Measurements from ENCODE around the gene EGFL7.
"Not testable (repeated sequence)": the region's sequence is repeated elsewhere in the genome, so short reads cannot be mapped to it uniquely, and the experiment has no call there.

Gene EGFL7

GRCh38 chr9:136690104-136690805 lies 27.5 kb downstream of the EGFL7 start:
- no peak for FAIRE-seq

DNA sequence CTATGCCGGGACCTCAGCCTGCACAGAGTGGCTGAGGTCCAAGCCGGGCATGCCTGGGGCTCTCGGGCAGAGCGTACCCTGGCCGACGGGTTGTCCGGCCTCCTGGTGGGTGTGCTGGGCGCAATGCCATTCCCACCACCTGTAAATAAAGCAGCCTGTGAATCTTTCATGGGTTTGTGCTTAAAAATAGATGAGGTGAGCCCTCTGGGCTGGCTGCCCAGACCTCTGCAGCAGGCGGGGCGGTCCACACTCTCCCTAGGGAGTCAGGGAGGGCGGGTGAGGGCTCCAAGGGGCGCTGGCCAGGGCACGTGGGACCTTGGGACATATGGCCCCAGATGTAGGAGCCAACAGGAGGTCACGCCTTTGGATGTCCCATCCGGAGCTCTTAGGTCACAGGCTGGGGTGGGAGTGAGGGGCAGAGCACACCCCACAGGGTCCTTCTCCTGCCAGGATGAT lies 28.1 kb downstream of the EGFL7 start:
- no peak for FAIRE-seq

- FAIRE-seq = no peak
Measured at GRCh38 chr9:136691316-136692184, 28.8 kb downstream of the EGFL7 start.

GRCh38 chr9:136692185-136693134 lies 29.7 kb downstream of the EGFL7 start:
- no peak for FAIRE-seq

- no peak for FAIRE-seq
Measured at GRCh38 chr9:136693135-136693489, 30.4 kb downstream of the EGFL7 start.

- FAIRE-seq = no peak
Measured at GRCh38 chr9:136693490-136694162, 30.9 kb downstream of the EGFL7 start.

GRCh38 chr9:136694163-136694871 lies 31.6 kb downstream of the EGFL7 start:
- no peak for FAIRE-seq

DNA sequence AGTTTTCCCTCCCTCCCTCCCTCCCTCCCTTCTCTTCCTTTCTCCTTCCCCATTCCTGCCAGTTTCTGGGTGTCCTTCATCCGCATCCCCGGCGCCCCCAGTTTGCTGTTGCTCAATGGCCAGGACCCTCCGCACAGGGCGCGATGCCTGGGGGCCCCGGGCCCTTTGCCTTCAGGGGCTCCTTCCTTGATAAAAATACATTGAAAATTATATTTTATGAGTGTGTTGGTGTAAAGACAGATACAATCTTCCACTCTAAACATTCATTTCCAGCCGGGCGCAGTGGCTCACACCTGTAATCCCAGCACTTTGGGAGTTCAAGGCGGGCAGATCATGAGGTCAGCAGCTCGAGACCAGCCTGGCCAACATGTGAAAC lies 32.1 kb downstream of the EGFL7 start:
- FAIRE-seq = no peak

DNA sequence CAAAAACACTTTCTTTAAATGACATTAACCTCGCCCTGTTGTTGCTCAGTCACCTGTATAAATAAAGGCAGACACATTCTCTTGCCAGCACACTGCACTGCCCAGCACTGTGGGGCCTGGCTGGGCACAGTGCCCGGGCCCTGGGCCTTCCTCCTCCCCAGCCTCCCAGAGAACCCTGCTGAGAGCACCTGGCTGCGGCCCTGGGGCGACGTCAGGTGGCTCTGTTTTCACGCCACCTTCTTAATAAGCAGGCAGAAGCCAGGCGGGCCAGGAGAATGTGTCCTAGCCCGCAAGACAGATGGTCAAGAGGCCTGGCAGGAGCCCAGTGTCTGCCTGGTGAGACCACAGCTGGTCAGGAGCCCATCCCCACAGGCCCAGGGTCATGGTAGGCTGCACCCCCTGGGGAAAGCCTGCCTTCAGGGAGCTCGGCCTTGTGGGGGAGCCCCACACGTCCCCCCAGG lies 32.7 kb downstream of the EGFL7 start:
- FAIRE-seq = no peak

DNA sequence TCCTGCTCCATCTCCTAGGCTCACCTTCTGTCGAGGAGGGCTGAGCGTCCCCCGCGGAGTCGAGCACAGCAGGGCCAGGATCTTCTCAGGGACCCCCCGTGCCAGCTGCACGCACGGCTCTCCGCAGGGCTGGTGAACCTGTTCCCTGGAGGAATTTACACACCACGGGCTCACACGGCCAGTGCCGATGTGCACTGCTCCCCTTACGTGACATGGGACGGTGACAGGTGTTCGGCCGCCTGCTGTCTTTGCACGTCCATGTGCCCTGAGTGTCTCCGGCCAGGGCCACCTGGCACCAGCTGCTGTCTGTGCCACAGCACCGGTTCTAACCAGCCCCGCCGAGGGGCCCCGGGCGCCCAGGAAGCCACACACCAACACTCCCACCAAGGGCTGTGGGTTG lies 33.2 kb downstream of the EGFL7 start:
- no peak for FAIRE-seq

DNA sequence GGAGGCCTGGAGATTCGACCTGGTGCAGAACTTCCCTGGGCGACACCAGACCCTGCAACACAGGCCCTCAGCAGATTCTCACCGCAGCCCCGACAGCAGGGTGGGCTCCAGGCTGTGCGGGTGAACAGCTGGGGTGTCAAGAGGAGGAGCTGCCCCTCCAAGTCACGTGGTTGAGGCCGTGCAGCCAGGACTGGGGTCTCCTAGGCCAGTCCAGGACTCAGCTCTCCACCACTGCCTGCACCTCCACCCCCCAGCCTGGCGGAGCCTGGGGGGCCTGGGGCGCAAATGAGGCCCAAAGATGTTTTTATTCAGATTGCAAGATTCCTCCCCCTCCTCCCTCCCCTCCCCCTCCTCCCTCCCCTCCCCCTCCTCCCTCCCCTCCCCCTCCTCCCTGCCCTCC lies 33.8 kb downstream of the EGFL7 start:
- no peak for FAIRE-seq

- no peak for FAIRE-seq
Measured at GRCh38 chr9:136697146-136697820, 34.6 kb downstream of the EGFL7 start.

DNA sequence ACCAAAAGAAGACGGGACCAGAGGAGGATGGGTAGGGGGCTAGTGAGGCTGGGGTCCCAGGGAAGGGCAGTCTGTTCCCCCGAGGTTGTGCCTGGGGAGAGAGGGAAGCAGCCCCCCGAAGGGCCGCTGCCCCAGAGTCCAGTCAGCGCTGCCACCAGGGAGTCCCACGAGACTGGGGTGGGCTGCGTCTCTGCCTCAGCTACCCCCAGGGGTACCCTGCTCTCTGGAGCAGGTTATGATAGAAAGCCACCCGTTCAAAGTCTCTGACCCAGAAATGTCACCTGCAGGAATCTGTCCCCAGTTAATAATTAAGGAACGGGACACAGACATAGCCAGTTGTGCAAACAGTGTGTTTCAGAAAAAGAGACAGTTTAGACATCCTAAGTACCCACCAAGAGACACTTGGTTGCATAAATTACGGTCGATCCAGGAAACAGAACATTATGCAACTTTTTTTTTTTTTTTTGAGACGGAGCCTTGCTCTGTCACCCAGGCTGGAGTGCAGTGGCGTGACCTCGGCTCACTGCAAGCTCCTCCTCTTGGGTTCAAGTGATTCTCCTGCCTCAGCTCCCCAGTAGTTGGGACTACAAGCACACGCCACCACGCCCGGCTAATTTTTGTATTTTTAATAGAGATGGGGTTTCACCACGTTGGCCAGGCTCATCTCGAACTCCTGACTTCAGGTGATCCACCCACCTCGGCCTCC lies 35.3 kb downstream of the EGFL7 start:
- FAIRE-seq = no peak

DNA sequence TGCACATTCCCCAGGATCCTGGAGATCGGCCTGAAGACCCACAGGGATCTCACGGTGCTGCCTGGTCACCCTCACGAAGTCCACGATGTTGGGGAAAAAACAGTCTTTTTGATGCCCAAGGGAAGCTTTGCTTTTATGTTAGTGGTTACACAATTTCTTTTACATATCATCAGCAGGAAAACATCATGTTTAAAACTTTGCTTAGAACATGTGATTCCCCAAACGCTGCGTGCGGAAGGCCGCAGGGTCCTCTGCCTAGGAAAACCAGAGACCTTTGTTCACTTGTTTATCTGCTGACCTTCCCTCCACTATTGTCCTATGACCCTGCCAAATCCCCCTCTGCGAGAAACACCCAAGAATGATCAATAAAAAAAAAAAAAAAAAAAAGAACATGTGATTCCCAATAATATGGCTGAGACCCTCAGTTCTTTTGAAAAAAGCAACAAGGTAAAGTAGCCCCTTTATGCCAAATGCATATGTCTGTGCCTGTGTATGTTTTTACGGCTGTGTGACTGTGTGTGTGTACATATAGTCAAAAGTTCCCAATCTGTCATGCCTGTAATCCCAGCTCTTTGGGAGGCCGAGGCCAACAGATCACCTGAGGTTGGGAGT lies 36.0 kb downstream of the EGFL7 start:
- no peak for FAIRE-seq

- no peak for FAIRE-seq
Measured at GRCh38 chr9:136700304-136700703, 37.6 kb downstream of the EGFL7 start.

- no peak for FAIRE-seq
Measured at GRCh38 chr9:136700959-136701667, 38.4 kb downstream of the EGFL7 start.

- FAIRE-seq = no peak
Measured at GRCh38 chr9:136701668-136702053, 38.9 kb downstream of the EGFL7 start.

DNA sequence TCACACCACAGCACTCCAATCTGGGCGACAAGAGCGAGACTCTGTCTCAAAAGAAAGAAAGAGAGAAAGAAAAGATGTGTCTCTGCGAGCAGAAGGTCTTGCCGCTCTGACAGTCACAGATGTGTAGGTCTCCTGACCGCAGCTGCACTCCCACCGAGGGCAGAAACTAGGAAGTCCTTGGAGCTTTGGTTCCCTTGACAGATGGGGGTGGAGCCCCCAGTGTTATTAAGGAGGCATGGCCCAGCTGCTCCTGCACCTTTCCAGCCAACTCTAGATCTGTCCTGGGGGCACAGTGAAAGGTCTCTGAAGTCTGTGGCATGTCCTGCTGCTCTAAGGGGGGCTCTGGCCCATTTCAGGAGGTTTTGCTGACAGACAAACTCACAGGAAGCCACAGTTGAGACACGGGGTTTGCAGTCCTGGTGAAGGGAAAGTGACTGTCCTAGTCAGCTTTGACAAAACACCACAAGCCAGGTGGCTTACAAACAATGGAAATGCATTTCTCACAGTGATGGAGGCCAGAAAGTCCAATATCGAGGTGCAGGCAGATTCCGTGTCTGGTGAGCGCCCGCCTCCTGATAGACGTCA lies 40.7 kb downstream of the EGFL7 start:
- no peak for FAIRE-seq

DNA sequence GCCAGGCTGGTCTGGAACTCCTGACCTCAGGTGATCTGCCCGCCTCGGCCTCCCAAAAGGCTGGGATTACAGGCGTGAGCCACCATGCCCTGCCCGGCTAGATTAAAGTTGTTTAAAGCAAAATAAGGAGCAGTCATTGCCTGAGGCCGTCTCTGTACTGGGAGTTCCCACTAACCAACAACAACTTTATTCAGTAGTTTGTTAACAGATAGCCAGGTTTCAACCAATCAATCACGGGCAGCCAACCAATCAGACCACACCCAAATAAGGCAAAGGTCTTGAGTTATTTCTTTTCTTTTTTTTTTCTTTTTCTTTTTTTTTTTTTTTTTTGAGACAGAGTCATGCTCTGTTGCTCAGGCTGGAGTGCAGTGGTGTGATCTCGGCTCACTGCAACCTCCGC lies 42.0 kb downstream of the EGFL7 start:
- FAIRE-seq = not testable (repeated sequence)

Data from islet of Langerhans (tissue), 1 donor.